ENCODE data around the gene ABCG1.
A peak's percentile ranks its signal among the peaks of the same experiment; 100 is the strongest.
"Not testable (repeated sequence)": the region's sequence is repeated elsewhere in the genome, so short reads cannot be mapped to it uniquely, and the experiment has no call there.

ABCG1 gene

GRCh38 chr21:42218836-42219605 is at the start of gene ABCG1:
Gene ABCG1, plus strand, starts transcription at chr21:42219140. Its CDS starts 123 bp downstream, at chr21:42219263.
- H3K4me3 ChIP-seq (ENCODE audit: low read length in 2 of 2), result peak within 1 kb of the TSS; percentile 68 to 93
- peak within 1 kb of the TSS; percentile 86 to 92 for H3K9ac ChIP-seq (ENCODE audit: low read depth in 1 of 2, low read length in 2 of 2)
- H3K4me1 ChIP-seq (ENCODE audit: control insufficient read depth in 2 of 2, insufficient read depth in 2 of 2, low read length in 2 of 2), result peaks cover 16 to 17% of the 10 kb centered on the region in 2 donors
- no peaks in the 10 kb centered on the region for H3K36me3 ChIP-seq (ENCODE audit: control insufficient read depth in 2 of 2, insufficient read depth in 2 of 2, low read length in 2 of 2)
- peak within 1 kb of the TSS; percentile 91 for H3K27ac ChIP-seq (ENCODE audit: low read depth in 2 of 2, low read length in 2 of 2)
- H3K9me3 ChIP-seq (ENCODE audit: control insufficient read depth in 2 of 2, low read length in 2 of 2), result no peaks in the 10 kb centered on the region
- H3K27me3 ChIP-seq (ENCODE audit: control insufficient read depth in 2 of 2, insufficient read depth in 2 of 2, low read length in 2 of 2), result no peaks in the 10 kb centered on the region

- peak overlapping the region in 1 of 2 donors; percentile 2 for H3K9ac ChIP-seq (ENCODE audit: low read depth in 1 of 2, low read length in 2 of 2)
- peak overlapping the region; percentile 85 to 91 for H3K27ac ChIP-seq (ENCODE audit: low read depth in 2 of 2, low read length in 2 of 2)
- no peak overlapping the region for H3K4me3 ChIP-seq (ENCODE audit: low read length in 2 of 2)
- H3K4me1 ChIP-seq (ENCODE audit: control insufficient read depth in 2 of 2, insufficient read depth in 2 of 2, low read length in 2 of 2), result peaks cover 6 to 24% of the 10 kb centered on the region in 2 donors
- no peaks in the 10 kb centered on the region for H3K36me3 ChIP-seq (ENCODE audit: control insufficient read depth in 2 of 2, insufficient read depth in 2 of 2, low read length in 2 of 2)
- no peaks in the 10 kb centered on the region for H3K27me3 ChIP-seq (ENCODE audit: control insufficient read depth in 2 of 2, insufficient read depth in 2 of 2, low read length in 2 of 2)
- H3K9me3 ChIP-seq (ENCODE audit: control insufficient read depth in 2 of 2, low read length in 2 of 2), result no peaks in the 10 kb centered on the region
Measured at GRCh38 chr21:42169758-42170157, 49.2 kb upstream of the ABCG1 start.

GRCh38 chr21:42171091-42172053 is 47.6 kb upstream of the ABCG1 start:
- Histone ChIP-seq H3K9ac (ENCODE audit: low read depth in 1 of 2, low read length in 2 of 2) (peak overlapping the region; percentile 7 to 77), H3K4me3 (ENCODE audit: low read length in 2 of 2) (peak overlapping the region in 1 of 2 donors; percentile 26), H3K27ac (ENCODE audit: low read depth in 2 of 2, low read length in 2 of 2) (peak overlapping the region; percentile 85 to 91)

GRCh38 chr21:42172596-42173483 is 46.1 kb upstream of the ABCG1 start:
- Histone ChIP-seq H3K36me3 (ENCODE audit: control insufficient read depth in 2 of 2, insufficient read depth in 2 of 2, low read length in 2 of 2) (no peaks in the 10 kb centered on the region), H3K27ac (ENCODE audit: low read depth in 2 of 2, low read length in 2 of 2) (no peak overlapping the region), H3K9me3 (ENCODE audit: control insufficient read depth in 2 of 2, low read length in 2 of 2) (no peaks in the 10 kb centered on the region)

More at GRCh38 chr21:42171091-42172053, 47.6 kb upstream of the ABCG1 start:
- H3K36me3 ChIP-seq (ENCODE audit: control insufficient read depth in 2 of 2, insufficient read depth in 2 of 2, low read length in 2 of 2), result no peaks in the 10 kb centered on the region
- H3K9me3 ChIP-seq (ENCODE audit: control insufficient read depth in 2 of 2, low read length in 2 of 2), result no peaks in the 10 kb centered on the region
- peaks cover 5 to 20% of the 10 kb centered on the region in 2 donors for H3K4me1 ChIP-seq (ENCODE audit: control insufficient read depth in 2 of 2, insufficient read depth in 2 of 2, low read length in 2 of 2)
- H3K27me3 ChIP-seq (ENCODE audit: control insufficient read depth in 2 of 2, insufficient read depth in 2 of 2, low read length in 2 of 2), result peaks cover 0 to 2% of the 10 kb centered on the region in 2 donors

GRCh38 chr21:42174173-42174572 is 44.8 kb upstream of the ABCG1 start:
- H3K4me1 ChIP-seq (ENCODE audit: control insufficient read depth in 2 of 2, insufficient read depth in 2 of 2, low read length in 2 of 2), result peaks cover 5 to 20% of the 10 kb centered on the region in 2 donors

More at GRCh38 chr21:42172596-42173483, 46.1 kb upstream of the ABCG1 start:
- Histone ChIP-seq H3K4me3 (ENCODE audit: low read length in 2 of 2) (no peak overlapping the region), H3K27me3 (ENCODE audit: control insufficient read depth in 2 of 2, insufficient read depth in 2 of 2, low read length in 2 of 2) (peaks cover 0 to 2% of the 10 kb centered on the region in 2 donors), H3K4me1 (ENCODE audit: control insufficient read depth in 2 of 2, insufficient read depth in 2 of 2, low read length in 2 of 2) (peaks cover 5 to 20% of the 10 kb centered on the region in 2 donors), H3K9ac (ENCODE audit: low read depth in 1 of 2, low read length in 2 of 2) (no peak overlapping the region)

GRCh38 chr21:42175110-42175710 is 43.7 kb upstream of the ABCG1 start:
- Histone ChIP-seq H3K4me3 (ENCODE audit: low read length in 2 of 2) (no peak overlapping the region), H3K9ac (ENCODE audit: low read depth in 1 of 2, low read length in 2 of 2) (no peak overlapping the region), H3K9me3 (ENCODE audit: control insufficient read depth in 2 of 2, low read length in 2 of 2) (no peaks in the 10 kb centered on the region), H3K36me3 (ENCODE audit: control insufficient read depth in 2 of 2, insufficient read depth in 2 of 2, low read length in 2 of 2) (no peaks in the 10 kb centered on the region), H3K27ac (ENCODE audit: low read depth in 2 of 2, low read length in 2 of 2) (no peak overlapping the region), H3K4me1 (ENCODE audit: control insufficient read depth in 2 of 2, insufficient read depth in 2 of 2, low read length in 2 of 2) (peaks cover 5 to 16% of the 10 kb centered on the region in 2 donors), H3K27me3 (ENCODE audit: control insufficient read depth in 2 of 2, insufficient read depth in 2 of 2, low read length in 2 of 2) (peaks cover 0 to 2% of the 10 kb centered on the region in 2 donors)

More at GRCh38 chr21:42174173-42174572, 44.8 kb upstream of the ABCG1 start:
- no peak overlapping the region for H3K4me3 ChIP-seq (ENCODE audit: low read length in 2 of 2)
- no peaks in the 10 kb centered on the region for H3K9me3 ChIP-seq (ENCODE audit: control insufficient read depth in 2 of 2, low read length in 2 of 2)
- H3K36me3 ChIP-seq (ENCODE audit: control insufficient read depth in 2 of 2, insufficient read depth in 2 of 2, low read length in 2 of 2), result no peaks in the 10 kb centered on the region
- no peak overlapping the region for H3K27ac ChIP-seq (ENCODE audit: low read depth in 2 of 2, low read length in 2 of 2)
- H3K9ac ChIP-seq (ENCODE audit: low read depth in 1 of 2, low read length in 2 of 2), result no peak overlapping the region
- peaks cover 0 to 2% of the 10 kb centered on the region in 2 donors for H3K27me3 ChIP-seq (ENCODE audit: control insufficient read depth in 2 of 2, insufficient read depth in 2 of 2, low read length in 2 of 2)

- H3K9ac ChIP-seq (ENCODE audit: low read depth in 1 of 2, low read length in 2 of 2), result no peak overlapping the region
- no peak overlapping the region for H3K4me3 ChIP-seq (ENCODE audit: low read length in 2 of 2)
- no peaks in the 10 kb centered on the region for H3K9me3 ChIP-seq (ENCODE audit: control insufficient read depth in 2 of 2, low read length in 2 of 2)
- H3K4me1 ChIP-seq (ENCODE audit: control insufficient read depth in 2 of 2, insufficient read depth in 2 of 2, low read length in 2 of 2), result peaks cover 0 to under 1% of the 10 kb centered on the region in 2 donors
- peaks cover 0 to 2% of the 10 kb centered on the region in 2 donors for H3K27me3 ChIP-seq (ENCODE audit: control insufficient read depth in 2 of 2, insufficient read depth in 2 of 2, low read length in 2 of 2)
- H3K36me3 ChIP-seq (ENCODE audit: control insufficient read depth in 2 of 2, insufficient read depth in 2 of 2, low read length in 2 of 2), result no peaks in the 10 kb centered on the region
- H3K27ac ChIP-seq (ENCODE audit: low read depth in 2 of 2, low read length in 2 of 2), result no peak overlapping the region
Measured at GRCh38 chr21:42176859-42177258, 42.1 kb upstream of the ABCG1 start.

GRCh38 chr21:42179316-42179715 is 39.6 kb upstream of the ABCG1 start:
- no peak overlapping the region for H3K9ac ChIP-seq (ENCODE audit: low read depth in 1 of 2, low read length in 2 of 2)
- no peaks in the 10 kb centered on the region for H3K36me3 ChIP-seq (ENCODE audit: control insufficient read depth in 2 of 2, insufficient read depth in 2 of 2, low read length in 2 of 2)
- H3K27ac ChIP-seq (ENCODE audit: low read depth in 2 of 2, low read length in 2 of 2), result no peak overlapping the region
- H3K27me3 ChIP-seq (ENCODE audit: control insufficient read depth in 2 of 2, insufficient read depth in 2 of 2, low read length in 2 of 2), result peaks cover 0 to 2% of the 10 kb centered on the region in 2 donors
- no peaks in the 10 kb centered on the region for H3K9me3 ChIP-seq (ENCODE audit: control insufficient read depth in 2 of 2, low read length in 2 of 2)
- H3K4me3 ChIP-seq (ENCODE audit: low read length in 2 of 2), result no peak overlapping the region
- no peaks in the 10 kb centered on the region for H3K4me1 ChIP-seq (ENCODE audit: control insufficient read depth in 2 of 2, insufficient read depth in 2 of 2, low read length in 2 of 2)

GRCh38 chr21:42180001-42180400 is 38.9 kb upstream of the ABCG1 start:
- H3K9me3 ChIP-seq (ENCODE audit: control insufficient read depth in 2 of 2, low read length in 2 of 2); H3K4me1 ChIP-seq (ENCODE audit: control insufficient read depth in 2 of 2, insufficient read depth in 2 of 2, low read length in 2 of 2); H3K9ac ChIP-seq (ENCODE audit: low read depth in 1 of 2, low read length in 2 of 2); H3K27ac ChIP-seq (ENCODE audit: low read depth in 2 of 2, low read length in 2 of 2); H3K4me3 ChIP-seq (ENCODE audit: low read length in 2 of 2); H3K27me3 ChIP-seq (ENCODE audit: control insufficient read depth in 2 of 2, insufficient read depth in 2 of 2, low read length in 2 of 2); H3K36me3 ChIP-seq (ENCODE audit: control insufficient read depth in 2 of 2, insufficient read depth in 2 of 2, low read length in 2 of 2): not testable (repeated sequence)
